Limb (tissue), 2 donors: ENCODE data around the gene STK39.

Source experiments
- DNase-seq, 2 donors: peaks; one replicate each; pipeline ENCODE4 v3.0.0-alpha.2; 2016; ENCODE audit errors: extremely low spot score in 2 of 2

Gene STK39

GRCh38 chr2:168210216-168210894 is 37.0 kb downstream of the STK39 start:
- no peak for DNase-seq

DNA sequence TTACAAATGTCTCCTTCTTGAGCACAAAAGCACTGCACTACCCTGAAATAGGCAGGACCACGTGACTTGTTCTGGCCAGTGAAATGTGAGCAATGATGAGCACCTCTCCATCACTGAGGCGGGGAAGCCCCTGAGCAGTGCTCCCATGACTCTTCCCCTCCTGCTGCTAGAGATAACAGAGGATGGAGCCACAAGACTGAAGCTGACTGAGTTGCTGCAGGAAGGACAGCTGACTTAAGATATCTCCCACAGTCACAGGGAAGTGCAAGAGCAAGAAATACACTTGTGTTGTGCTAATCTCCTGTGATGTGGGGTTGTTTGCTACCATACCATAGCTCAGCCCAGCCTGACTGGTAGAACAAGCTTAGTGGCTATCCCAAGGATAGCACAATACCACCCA is 38.7 kb downstream of the STK39 start:
- DNase-seq = no peak

GRCh38 chr2:168207851-168208250 is 39.5 kb downstream of the STK39 start:
- DNase-seq = no peak

- DNase-seq = no peak
Measured at GRCh38 chr2:168203762-168204693, 43.4 kb downstream of the STK39 start.

- no peak for DNase-seq
Measured at GRCh38 chr2:168201584-168202116, 45.7 kb downstream of the STK39 start.

DNA sequence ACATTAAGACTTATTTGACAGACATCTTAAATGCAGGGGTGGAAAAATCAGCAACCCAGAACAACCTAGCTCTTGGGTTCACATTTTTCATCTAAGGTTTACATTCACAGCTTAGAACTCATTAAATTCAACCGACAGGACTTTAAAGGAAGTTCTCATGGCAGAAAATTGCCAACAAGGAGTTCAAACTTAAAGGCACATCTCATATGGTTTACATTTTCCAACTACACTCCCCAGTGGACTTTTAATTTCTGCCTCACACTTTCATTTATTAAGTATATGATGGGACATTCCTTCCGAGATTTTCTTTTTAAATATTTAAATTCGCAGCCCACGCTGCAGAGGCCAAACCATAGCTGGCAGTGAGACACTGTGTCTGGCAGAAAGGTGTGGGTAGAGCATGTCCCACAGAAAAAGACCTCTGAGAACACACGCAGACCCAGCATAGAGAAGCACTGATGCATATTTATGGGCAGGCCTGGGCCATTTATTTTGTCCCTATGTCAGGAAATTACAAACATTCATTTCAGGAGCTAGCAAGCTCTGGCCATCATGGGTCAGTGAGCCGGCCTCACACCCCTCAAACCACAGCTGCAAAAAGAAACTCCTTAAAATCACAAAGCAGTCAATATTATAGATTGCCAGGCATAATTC is 46.3 kb downstream of the STK39 start:
- DNase-seq = no peak

- DNase-seq = no peak
Measured at GRCh38 chr2:168198476-168199207, 48.8 kb downstream of the STK39 start.

GRCh38 chr2:168196764-168197180 is 50.6 kb downstream of the STK39 start:
- DNase-seq = no peak

DNA sequence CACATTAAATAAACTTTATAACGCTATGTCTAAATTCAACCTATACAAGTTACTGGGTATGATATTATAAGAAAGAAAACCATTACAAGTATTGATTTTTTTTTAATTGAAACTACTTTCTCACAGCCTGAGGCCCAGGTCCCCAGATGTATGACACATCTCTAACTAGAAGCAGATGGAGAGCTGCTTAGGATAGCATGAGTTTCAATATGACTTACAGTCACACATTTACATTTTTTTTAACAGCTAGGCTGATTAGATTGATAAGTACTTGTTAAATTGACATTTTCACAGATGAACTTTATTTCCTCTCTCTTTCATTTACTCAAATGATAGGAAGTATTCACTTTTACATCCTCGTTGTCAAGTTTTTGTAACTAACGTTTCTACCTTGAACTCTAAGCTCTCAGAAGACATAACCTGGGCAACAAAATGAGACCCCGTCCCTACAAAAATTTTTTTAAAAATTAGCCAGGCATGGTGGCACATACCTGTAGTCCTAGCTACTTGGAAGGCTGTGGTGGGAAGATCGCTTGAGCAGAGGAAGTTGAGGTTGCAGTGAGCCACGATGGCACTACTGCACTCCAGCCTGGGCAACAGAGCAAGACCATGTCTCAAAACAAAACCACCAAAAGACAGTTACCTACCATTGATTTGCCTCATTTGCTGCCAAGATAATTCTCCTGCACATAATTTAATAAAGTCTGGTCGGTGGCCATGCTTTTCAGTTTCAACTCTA is 52.4 kb downstream of the STK39 start:
- DNase-seq = no peak

- DNase-seq = no peak
Measured at GRCh38 chr2:168192839-168193616, 54.4 kb downstream of the STK39 start.

DNA sequence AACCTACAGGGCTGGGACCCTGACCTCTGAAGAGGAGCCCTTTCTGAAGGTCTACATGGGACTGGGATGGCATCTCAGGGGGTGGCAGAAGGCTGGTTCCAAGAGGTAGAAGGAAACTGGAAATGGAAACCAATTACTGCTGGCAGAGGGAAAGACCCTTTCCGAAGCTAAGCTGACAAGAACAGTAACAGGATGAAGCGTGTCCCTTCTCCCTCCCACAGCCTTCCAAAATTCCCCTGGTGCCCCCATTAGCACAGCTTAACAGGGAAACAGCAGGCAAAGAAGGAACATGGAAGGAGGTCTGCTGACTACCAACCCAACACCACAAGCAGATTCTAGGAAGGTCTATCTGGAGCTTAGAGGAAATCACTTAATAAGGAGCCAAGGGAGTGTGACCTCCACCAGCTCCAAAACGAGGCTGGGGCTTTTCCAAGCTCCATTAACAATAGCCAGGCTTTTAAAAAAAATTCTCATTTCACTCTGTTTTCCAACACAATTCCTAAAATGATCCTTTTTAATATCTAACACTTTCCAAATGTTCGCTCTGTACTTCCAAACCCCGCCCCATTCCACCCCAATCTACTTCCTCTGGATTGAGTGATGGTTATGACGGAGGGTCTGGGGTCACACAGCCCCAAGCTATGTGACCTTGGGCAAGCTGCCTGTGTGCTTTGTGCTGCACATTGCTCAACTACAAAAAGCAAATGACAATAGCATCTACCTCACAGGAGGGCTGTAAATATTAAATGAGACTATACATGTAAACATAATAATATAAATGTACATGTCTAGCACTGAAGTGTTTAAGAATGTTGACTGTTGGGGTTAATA is 55.2 kb downstream of the STK39 start:
- no peak for DNase-seq

GRCh38 chr2:168190590-168191336 is 56.6 kb downstream of the STK39 start:
- DNase-seq = no peak

DNA sequence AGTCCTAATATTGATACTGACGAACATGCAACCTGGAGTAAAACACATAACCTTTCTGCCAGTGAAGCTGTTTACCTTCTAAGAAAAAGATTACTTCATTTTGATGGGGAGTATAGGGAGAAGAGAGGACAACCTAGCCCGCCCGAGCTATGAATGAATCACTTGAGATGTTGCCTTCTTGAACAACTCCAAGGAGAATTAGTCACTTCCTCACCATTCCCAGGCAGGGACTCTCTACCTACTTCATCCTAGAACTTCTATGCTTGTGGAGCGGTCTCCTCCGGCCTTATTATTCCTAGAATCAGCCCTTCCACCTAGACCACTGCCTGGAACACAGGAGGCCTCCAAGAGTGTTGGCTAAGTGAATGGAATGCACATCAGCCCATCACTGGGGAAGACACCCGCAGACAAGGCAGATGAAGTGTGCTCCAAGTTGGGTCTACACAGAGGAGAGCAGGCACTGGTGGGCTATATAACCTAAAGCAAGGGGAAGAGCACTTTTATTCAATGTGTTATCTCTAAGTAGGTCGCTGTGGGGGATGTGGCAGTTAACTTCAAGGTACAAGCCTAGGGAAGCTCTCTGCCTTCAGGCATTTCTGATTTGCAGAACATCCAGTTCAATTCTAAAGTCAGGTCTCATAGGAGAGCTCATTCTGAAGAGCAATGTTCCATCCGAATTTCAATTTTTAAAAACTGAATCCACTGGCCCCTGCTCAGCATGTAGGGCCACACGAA is 57.4 kb downstream of the STK39 start:
- DNase-seq = no peak

DNA sequence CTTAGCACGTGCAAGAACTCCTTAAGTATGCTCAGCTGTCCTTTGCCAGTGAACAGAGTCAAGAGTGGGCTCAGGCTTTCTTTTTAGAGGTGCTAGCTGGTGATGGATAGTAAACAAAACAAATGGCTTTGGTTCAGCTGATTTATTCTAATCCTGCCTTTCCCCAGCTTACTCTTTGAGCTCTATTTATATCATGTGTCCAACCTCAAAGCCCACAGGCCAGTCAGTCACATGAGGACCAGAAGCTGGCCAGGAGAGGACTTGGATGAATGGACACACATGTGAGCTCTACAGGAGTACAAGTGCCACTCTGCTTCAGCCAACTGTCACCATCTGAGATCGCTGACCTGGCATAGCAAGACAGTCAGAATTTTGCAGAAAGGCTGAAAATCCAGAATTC is 59.4 kb downstream of the STK39 start:
- no peak for DNase-seq

- DNase-seq = no peak
Measured at GRCh38 chr2:168186452-168186851, 60.9 kb downstream of the STK39 start.

- no peak for DNase-seq
Measured at GRCh38 chr2:168185583-168186274, 61.7 kb downstream of the STK39 start.
